ENCODE data around the gene RACK1.
"Not testable (repeated sequence)": the region's sequence is repeated elsewhere in the genome, so short reads cannot be mapped to it uniquely, and the experiment has no call there.

The RACK1 gene

GRCh38 chr5:181243564-181244343 lies at the start of gene RACK1:
TSS of gene RACK1 (minus strand) at chr5:181243906. CDS start at chr5:181243800, 106 bp downstream.
- Histone ChIP-seq H3K4me1 (ENCODE audit: insufficient read depth, low read length, severe bottlenecking) (peaks cover 54% of the 10 kb centered on the region), H3K36me3 (ENCODE audit: insufficient read depth, low read length) (peaks cover 47% of the 10 kb centered on the region), H3F3A (ENCODE audit: insufficient read depth, low read length) (0 out of 2 replicates have a peak, but pooled peaks cover 2% of the 10 kb centered on the region)

DNA sequence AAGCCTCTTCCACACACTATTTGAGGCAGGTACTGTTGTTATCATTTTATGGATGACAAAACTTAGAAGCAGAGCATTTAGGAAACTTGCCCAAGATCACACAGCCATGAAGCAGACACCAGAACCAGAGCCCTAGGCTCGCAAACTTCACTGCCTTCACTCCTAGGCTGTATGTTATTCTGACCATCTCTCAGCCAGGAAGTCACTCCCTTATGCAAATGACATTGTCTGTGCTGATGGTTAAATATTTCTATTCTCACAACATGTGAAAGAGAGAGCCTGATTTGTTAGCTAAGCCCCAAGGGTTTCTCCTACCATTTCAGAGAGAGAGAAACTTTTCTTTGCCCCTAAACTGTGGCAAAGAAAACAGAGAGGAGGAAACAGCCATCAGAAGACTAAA lies 43.6 kb upstream of the RACK1 start:
- not testable (repeated sequence) for H2AFZ ChIP-seq (ENCODE audit: low read length); H4K20me1 ChIP-seq (ENCODE audit: insufficient read depth, low read length); H3K4me2 ChIP-seq (ENCODE audit: low read length)

More at GRCh38 chr5:181243564-181244343, at the start of gene RACK1:
- Histone ChIP-seq H4K20me1 (ENCODE audit: insufficient read depth, low read length) (no peaks in the 10 kb centered on the region), H3K4me2 (ENCODE audit: low read length) (peak within 1 kb of the TSS; percentile 90), H2AFZ (ENCODE audit: low read length) (no peak within 1 kb of the TSS), H3K4me3 (ENCODE audit: low read depth, low read length, poor library complexity, severe bottlenecking) (peak within 1 kb of the TSS; percentile 96), H3K9me2 (ENCODE audit: low read depth, low read length) (no peaks in the 10 kb centered on the region), H3K9me3 (ENCODE audit: low read length) (no peaks in the 10 kb centered on the region), H3K27me3 (ENCODE audit: insufficient read depth, low read length) (no peaks in the 10 kb centered on the region), H3K79me2 (ENCODE audit: insufficient read depth, low read length) (peaks cover 24% of the 10 kb centered on the region), H3K27ac (ENCODE audit: low read depth, low read length, poor library complexity, severe bottlenecking) (peak within 1 kb of the TSS; percentile 94), H3K9ac (ENCODE audit: low read length) (peak within 1 kb of the TSS; percentile 99)
- TF ChIP-seq EZH2 (IDR thresholded peaks at IDR 0.05; ENCODE audit: borderline replicate concordance, low read length) (no peak), CTCF (IDR thresholded peaks at IDR 0.05; ENCODE audit: low read length) (no peak)

DNA sequence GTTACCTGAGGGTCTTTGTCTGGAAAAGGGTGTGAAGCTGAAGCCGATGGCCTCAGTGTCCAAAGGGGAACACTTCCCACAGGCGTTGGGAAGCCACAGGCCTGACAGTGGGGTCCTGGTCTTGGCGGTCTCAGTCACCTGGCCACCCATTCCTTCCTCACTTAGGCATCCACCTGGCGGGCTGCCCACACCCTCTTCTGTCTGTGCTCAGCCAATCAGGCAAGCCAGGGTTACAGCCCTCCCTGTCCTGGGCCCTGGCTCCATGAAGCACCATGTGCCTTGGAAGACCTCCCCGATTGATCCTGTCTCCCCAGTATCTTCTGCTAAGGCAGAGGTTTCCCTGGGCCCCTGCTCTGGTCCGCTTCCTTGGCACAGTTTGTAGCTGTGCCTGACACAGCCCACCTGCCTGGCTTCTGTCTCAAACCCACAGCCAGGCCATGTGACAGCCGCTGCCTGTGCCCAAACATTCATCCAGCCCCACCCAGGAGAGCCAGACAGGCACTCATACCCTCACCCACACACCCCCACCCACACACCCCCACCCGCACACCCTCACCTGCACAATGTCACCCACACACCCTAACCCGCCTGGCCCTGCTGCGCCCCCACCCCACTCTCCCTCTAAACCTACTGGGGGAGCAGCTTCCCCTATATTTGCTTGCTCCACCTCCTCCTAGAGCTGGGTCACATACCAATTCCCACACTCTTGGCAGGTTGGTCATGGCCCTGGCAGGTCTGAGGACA lies 42.4 kb upstream of the RACK1 start:
- H3K27ac ChIP-seq (ENCODE audit: low read depth, low read length, poor library complexity, severe bottlenecking); H3K4me1 ChIP-seq (ENCODE audit: insufficient read depth, low read length, severe bottlenecking); H3K4me2 ChIP-seq (ENCODE audit: low read length); H3F3A ChIP-seq (ENCODE audit: insufficient read depth, low read length); H3K27me3 ChIP-seq (ENCODE audit: insufficient read depth, low read length); H2AFZ ChIP-seq (ENCODE audit: low read length); H3K9me3 ChIP-seq (ENCODE audit: low read length); H4K20me1 ChIP-seq (ENCODE audit: insufficient read depth, low read length); H3K9ac ChIP-seq (ENCODE audit: low read length); H3K36me3 ChIP-seq (ENCODE audit: insufficient read depth, low read length); H3K79me2 ChIP-seq (ENCODE audit: insufficient read depth, low read length); H3K9me2 ChIP-seq (ENCODE audit: low read depth, low read length); H3K4me3 ChIP-seq (ENCODE audit: low read depth, low read length, poor library complexity, severe bottlenecking): not testable (repeated sequence)

More for the DNA sequence above, 43.6 kb upstream of the RACK1 start:
- H3K79me2 ChIP-seq (ENCODE audit: insufficient read depth, low read length); H3K27me3 ChIP-seq (ENCODE audit: insufficient read depth, low read length); H3K4me1 ChIP-seq (ENCODE audit: insufficient read depth, low read length, severe bottlenecking); H3K9me3 ChIP-seq (ENCODE audit: low read length); H3K27ac ChIP-seq (ENCODE audit: low read depth, low read length, poor library complexity, severe bottlenecking); H3K9ac ChIP-seq (ENCODE audit: low read length); H3K4me3 ChIP-seq (ENCODE audit: low read depth, low read length, poor library complexity, severe bottlenecking); H3K36me3 ChIP-seq (ENCODE audit: insufficient read depth, low read length); H3F3A ChIP-seq (ENCODE audit: insufficient read depth, low read length); H3K9me2 ChIP-seq (ENCODE audit: low read depth, low read length): not testable (repeated sequence)

- H3K79me2 ChIP-seq (ENCODE audit: insufficient read depth, low read length) = not testable (repeated sequence)
Measured at GRCh38 chr5:181283841-181284755, 40.4 kb upstream of the RACK1 start.

More at GRCh38 chr5:181283841-181284755, 40.4 kb upstream of the RACK1 start:
- H3K9ac ChIP-seq (ENCODE audit: low read length); H3K4me3 ChIP-seq (ENCODE audit: low read depth, low read length, poor library complexity, severe bottlenecking); H3K4me1 ChIP-seq (ENCODE audit: insufficient read depth, low read length, severe bottlenecking); H3K4me2 ChIP-seq (ENCODE audit: low read length); H3K36me3 ChIP-seq (ENCODE audit: insufficient read depth, low read length); H3F3A ChIP-seq (ENCODE audit: insufficient read depth, low read length); H3K27ac ChIP-seq (ENCODE audit: low read depth, low read length, poor library complexity, severe bottlenecking); H3K9me2 ChIP-seq (ENCODE audit: low read depth, low read length); H2AFZ ChIP-seq (ENCODE audit: low read length); H3K27me3 ChIP-seq (ENCODE audit: insufficient read depth, low read length); H4K20me1 ChIP-seq (ENCODE audit: insufficient read depth, low read length); H3K9me3 ChIP-seq (ENCODE audit: low read length): not testable (repeated sequence)

Measured in OCI-LY1 (cell line).